NCI-H510A treated with DMSO at 0.1 percent for 48 hours (cell line): Measurements from ENCODE around the gene CDRT4.
"Not testable (repeated sequence)": the region's sequence is repeated elsewhere in the genome, so short reads cannot be mapped to it uniquely, and the experiment has no call there.

Experiments
- DNase-seq: peaks from one replicate; lab custom pipeline; 2025; lab: John Stamatoyannopoulos, UW

The CDRT4 gene

GRCh38 chr17:15456972-15457722 is 10.3 kb downstream of the CDRT4 start:
- no peak for DNase-seq

DNA sequence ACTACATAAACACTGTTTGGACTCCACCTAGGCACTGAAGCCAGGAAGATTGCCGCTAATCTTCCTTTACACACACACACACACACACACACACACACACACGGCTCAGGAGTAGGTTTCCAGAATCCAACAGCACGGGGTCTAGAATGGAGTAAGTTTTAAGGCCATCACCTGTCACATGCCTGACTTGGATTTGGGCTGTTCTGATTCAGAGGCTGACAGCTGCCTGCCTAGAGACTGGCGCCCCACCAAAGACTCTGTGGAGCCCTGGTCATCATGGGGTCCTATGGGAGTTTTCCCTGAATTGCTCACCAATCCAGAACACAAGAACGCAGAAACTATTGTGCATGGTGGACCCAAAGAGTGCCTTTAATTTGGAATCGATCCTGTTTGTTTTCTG is 10.9 kb downstream of the CDRT4 start:
- DNase-seq, result no peak

- no peak for DNase-seq
Observed at GRCh38 chr17:15454346-15454745, 13.1 kb downstream of the CDRT4 start.

- no peak for DNase-seq
Observed at GRCh38 chr17:15453782-15454181, 13.6 kb downstream of the CDRT4 start.

GRCh38 chr17:15453246-15453645 is 14.2 kb downstream of the CDRT4 start:
- DNase-seq, result no peak

GRCh38 chr17:15452746-15453145 is 14.7 kb downstream of the CDRT4 start:
- DNase-seq, result no peak

GRCh38 chr17:15451680-15452079 is 15.7 kb downstream of the CDRT4 start:
- no peak for DNase-seq

DNA sequence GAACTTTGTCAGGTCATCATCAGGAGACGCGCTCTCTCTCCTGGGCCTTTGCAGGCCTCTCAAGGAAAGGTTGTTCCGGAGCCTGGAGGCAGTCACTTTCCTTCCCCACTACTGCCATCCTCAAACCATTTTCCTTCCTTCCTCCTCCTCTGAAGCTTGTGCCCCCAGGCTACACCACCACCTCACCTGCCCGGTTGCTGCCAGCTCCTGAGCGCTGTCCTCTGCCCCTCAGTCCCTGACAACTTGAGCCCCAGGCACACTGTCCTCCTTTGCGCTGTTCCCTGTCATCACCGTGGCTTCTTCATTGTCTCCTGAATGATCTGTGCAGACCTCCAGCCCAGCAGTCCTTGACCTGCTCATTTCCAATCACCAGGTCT is 18.9 kb downstream of the CDRT4 start:
- DNase-seq, result no peak

- DNase-seq, result no peak
Observed at GRCh38 chr17:15447928-15448579, 19.4 kb downstream of the CDRT4 start.

- no peak for DNase-seq
Observed at GRCh38 chr17:15446036-15446435, 21.4 kb downstream of the CDRT4 start.

DNA sequence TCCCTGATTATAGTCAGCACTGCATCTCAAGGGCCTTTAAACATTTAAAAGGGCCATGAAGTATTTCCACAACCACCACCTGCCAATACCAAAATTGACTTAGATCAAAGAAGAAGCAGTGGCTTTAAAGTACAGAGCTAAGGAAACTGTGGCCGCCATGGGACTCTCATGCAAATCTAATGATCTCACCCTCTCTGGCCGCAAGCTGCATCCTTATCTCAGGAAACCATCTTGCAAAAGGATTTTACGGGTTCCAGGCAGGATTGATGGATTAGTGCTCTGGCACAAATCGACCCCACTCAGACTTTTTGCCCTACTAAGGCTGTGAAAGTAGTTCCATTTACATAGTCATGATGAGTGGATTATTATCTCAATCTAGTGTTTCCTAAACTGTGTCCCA is 22.6 kb downstream of the CDRT4 start:
- DNase-seq, result no peak

DNA sequence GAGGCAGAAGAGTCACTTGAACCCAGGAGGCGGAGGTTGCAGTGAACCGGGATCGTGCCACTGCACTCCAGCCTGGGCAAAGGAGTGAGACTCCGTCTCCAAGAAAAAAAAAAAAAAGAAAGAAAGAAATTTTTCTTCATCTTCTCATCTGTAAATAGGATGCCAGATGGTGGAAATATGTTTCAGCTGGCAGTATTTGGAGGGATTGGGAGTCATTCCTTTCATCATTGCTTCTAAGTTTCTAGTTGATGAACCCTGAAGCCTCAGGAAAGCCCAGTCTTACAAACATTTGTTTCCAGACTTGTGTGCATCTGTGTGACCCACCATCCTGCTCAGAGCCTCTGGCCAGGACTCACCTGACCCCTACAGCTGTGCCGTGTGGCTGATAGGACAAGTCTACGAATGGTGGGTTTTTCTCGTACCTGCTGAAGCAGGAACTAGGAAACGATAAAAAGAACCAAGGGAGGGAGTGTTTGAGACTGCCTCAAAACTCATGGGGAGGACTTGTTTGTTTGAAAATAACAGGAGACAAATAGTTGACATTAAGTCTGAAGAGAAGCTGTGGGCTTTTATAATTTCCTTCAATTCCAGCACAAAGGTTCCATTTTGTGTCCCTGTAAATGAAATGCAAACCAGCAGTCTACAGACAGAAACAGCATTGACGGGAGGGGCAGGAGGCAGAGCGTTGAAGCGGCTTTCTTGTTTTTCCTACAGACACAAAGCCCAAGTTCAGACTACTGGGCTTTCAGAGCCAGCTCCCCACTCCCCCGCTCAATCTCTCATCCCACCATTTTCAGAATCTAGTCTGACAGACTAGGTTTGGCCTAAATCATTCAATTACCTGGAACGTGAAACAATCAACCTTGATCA is 24.9 kb downstream of the CDRT4 start:
- no peak for DNase-seq

GRCh38 chr17:15441315-15441714 is 26.1 kb downstream of the CDRT4 start:
- no peak for DNase-seq

GRCh38 chr17:15440347-15440746 is 27.1 kb downstream of the CDRT4 start:
- DNase-seq, result no peak

- not testable (repeated sequence) for DNase-seq
Observed at GRCh38 chr17:15439205-15439985, 28.0 kb downstream of the CDRT4 start.

DNA sequence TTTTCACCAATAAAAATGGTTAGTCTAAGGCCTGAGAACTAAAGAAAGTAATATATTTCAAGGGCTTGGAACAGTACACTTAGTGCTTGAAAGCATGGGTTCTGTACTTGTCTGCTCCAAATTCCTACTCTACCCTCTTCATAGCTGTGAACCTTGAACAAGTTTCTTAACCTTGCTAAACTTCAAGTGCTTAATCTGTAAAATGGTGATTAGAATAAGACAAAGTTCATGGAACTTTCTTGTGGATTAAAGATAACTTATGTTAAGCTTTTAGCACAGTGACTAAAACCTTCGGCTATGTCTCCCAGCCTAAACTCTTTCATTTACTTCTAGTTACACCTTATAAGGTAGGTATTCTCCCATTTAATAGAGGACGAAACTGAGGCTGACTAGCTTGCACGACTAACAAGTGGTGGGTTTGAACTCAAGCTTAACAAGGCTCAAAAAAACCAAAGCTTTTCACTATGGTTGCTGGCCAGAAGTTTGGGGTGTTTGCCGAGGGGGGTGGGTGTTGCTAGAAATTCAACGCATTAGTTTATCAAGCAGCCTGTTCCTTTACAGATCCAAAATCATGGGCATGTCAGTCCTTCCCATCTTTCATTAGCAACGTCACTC is 28.8 kb downstream of the CDRT4 start:
- no peak for DNase-seq

DNA sequence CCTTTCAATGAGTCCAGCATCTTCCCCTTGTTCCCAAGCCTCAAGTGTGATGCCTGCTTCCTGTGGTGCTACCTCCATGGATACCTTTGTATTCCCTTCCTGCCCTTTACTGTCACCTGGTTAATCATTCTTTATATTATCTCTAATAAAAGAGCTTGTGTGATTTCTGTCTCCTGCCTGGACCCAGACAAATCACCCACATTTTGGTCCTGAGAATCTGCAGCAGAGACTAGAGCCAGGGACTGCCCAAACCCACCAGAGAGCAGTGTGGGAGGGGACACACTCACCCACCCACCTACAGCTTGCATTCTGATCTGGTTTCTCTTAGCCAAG is 30.2 kb downstream of the CDRT4 start:
- DNase-seq, result no peak

- DNase-seq, result peak; percentile 92
Observed at GRCh38 chr17:15436473-15437302, 30.7 kb downstream of the CDRT4 start.

- DNase-seq, result no peak
Observed at GRCh38 chr17:15434956-15435355, 32.5 kb downstream of the CDRT4 start.

DNA sequence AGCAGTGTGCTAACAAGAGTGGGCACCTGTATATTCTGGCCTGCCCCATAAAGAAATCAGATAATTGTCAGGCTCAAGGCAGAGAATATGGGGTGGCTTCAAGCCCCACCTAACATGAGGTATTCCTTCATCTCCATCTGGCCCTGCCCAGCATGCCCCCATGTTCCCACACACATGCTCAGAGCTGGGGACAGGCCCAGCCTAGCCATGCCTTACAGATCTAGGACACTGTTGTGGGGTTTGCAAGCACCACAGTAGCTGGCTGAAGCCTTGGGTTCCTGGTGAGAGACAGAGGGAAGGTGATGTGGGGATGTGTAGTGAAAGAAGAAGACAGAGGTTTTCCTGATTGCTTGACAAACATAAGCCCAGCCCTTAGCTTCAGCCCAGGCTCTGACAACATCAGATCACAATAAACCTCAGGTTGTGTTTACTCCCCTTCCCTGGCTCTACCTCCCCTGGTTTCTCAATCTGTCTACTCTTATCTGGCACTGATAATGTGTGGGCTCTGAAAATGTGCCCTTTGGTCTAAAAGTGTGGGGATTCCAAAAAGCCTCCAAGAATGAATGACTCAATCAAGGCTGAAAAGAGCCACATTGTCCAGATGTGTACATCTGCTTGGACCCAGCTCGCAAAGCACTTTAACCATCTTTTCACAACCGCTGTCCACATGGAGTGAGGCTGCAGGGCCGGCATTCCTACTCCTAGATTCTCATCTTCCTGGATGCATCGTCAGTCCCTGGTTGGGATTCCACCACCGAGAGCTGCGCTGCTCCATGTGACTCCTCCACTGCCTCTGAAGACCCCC is 34.4 kb downstream of the CDRT4 start:
- no peak for DNase-seq
